Ureter (tissue), 1 donor: Measurements from ENCODE around the gene RFX2. TPM values are rescaled to one million over a fixed set of nuclear protein-coding genes. Genes with fewer than 3 reads are reported as not detected.
A peak's percentile ranks its signal among the peaks of the same experiment; 100 is the strongest.
"Not testable (repeated sequence)": the region's sequence is repeated elsewhere in the genome, so short reads cannot be mapped to it uniquely, and the experiment has no call there.

Experiments used
- DNase-seq: peaks from one replicate; pipeline ENCODE4 v3.0.0-alpha.2; 2020; ENCODE audit warnings: low spot score
- total RNA-seq: library from RNA; stranded (reverse); gene quantifications from one replicate; pipeline ENCODE4 v1.2.4, GENCODE V29; 2023
- donor health status: DM: yes; HTN: yes; CAD: no.

Gene RFX2
- total RNA-seq, 1 donor from 2014 or later = 30.3 TPM

GRCh38 chr19:5991244-5991838 is 119.0 kb downstream of the RFX2 start:
- no peak for DNase-seq

- DNase-seq = no peak
Measured at GRCh38 chr19:5990289-5990797, 120.0 kb downstream of the RFX2 start.

GRCh38 chr19:5989388-5990074 is 120.8 kb downstream of the RFX2 start:
- no peak for DNase-seq

- no peak for DNase-seq
Measured at GRCh38 chr19:5988517-5989387, 121.5 kb downstream of the RFX2 start.

GRCh38 chr19:5987077-5987818 is 123.1 kb downstream of the RFX2 start:
- DNase-seq = peak; percentile 85

- DNase-seq = not testable (repeated sequence)
Measured at GRCh38 chr19:5985837-5986236, 124.5 kb downstream of the RFX2 start.

- DNase-seq = no peak
Measured at GRCh38 chr19:5985098-5985783, 125.1 kb downstream of the RFX2 start.

GRCh38 chr19:5984600-5984999 is 125.7 kb downstream of the RFX2 start:
- DNase-seq = no peak

- no peak for DNase-seq
Measured at GRCh38 chr19:5983367-5983955, 126.8 kb downstream of the RFX2 start.

- DNase-seq = no peak
Measured at GRCh38 chr19:5978606-5979552, 131.4 kb downstream of the RFX2 start.

GRCh38 chr19:5977785-5978605 is 132.3 kb downstream of the RFX2 start, which contains the start of gene RANBP3:
TSS of gene RANBP3 (minus strand) at chr19:5978140. CDS start at chr19:5978082, 58 bp downstream.
- peak; percentile 98 for DNase-seq

GRCh38 chr19:5977222-5977784 is 133.0 kb downstream of the RFX2 start:
- DNase-seq = no peak

GRCh38 chr19:5976768-5977167 is 133.5 kb downstream of the RFX2 start:
- no peak for DNase-seq

GRCh38 chr19:5975388-5975728 is 134.9 kb downstream of the RFX2 start:
- DNase-seq = no peak

GRCh38 chr19:5974721-5975387 is 135.4 kb downstream of the RFX2 start:
- no peak for DNase-seq

- DNase-seq = no peak
Measured at GRCh38 chr19:5973867-5974635, 136.2 kb downstream of the RFX2 start.

GRCh38 chr19:5973376-5973775 is 136.9 kb downstream of the RFX2 start:
- DNase-seq = no peak
